Measurements from ENCODE around the gene FBXO7.

GRCh38 chr22:32517921-32518320 is 43.3 kb downstream of the FBXO7 start:
- TF ChIP-seq CTCF (IDR thresholded peaks at IDR 0.05) (no peak), POLR2A (IDR thresholded peaks at IDR 0.05) (no peak)
